ENCODE measurements around the gene CNKSR3.

CNKSR3 gene

DNA sequence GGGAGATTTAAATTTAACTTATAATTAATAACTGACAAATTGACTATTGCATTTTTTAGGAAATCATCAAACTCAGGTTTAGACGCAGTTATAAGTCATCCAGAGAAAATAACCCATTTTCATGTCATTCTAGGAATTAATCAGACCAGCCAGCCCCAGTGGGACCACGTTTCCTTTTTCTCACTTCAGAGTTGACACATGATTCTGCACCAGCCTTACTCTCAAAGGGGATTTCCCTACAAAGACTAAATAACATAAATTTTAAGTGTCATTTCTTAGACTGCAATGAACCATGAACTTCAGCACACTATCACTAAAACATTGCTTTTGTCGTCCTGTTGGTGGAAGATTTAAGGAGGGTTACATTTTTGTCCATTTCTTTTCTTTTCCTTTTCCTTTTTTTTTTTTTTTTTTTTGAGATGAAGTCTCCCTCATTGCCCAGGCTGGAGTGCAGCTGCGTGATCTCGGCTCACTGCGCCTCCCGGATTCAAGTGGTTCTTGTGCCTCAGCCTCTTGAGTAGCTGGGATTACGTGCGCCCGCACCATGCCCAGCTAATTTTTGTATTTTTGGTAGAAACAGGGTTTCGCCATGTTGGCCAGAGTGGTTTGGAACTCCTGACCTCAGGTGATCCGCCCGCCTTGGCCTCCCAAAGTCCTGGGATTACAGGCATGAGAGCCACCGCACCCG is 157.4 kb downstream of the CNKSR3 start:
- no peak for DNase-seq (ENCODE audit: low read depth in 2 of 2)

DNA sequence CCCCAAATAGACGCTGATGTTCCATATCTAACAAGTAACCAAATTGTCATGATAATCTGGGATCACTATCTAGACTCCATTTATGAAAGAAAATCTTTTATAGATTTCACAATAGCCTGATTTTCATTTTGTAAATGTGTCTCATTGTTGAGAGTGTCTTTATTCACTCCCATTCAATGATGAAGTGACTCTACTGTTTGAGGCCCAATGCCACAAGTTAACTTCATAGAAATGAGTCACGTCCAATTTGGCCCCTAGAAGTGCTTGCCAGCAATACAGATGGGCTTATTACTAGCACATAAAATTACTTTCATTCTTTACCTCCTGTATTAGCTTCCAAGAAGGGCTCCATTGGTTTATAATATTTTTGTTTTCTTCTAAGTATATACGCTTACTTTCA is 160.2 kb downstream of the CNKSR3 start:
- DNase-seq (ENCODE audit: low read depth in 2 of 2): no peak

DNA sequence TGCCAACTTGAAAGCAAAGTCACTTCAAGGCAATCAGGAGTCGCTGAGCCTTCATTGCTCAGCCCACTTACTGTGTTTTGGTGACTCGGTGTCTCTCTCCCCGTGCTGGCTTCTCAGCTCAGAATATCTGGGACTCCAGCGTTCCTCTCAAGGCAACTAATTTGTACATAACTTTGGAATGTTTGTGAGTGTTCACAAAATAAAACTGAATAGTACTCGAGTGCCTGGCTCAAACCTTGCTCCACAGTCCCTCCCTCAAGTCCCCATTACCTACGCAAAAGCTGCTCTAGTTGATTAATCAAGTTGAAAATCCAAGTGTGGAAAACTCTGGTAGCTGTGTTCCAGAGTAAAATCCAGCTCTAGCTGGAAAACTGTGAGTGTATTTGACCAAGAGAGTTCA is 162.5 kb downstream of the CNKSR3 start:
- DNase-seq (ENCODE audit: low read depth in 2 of 2): no peak

DNA sequence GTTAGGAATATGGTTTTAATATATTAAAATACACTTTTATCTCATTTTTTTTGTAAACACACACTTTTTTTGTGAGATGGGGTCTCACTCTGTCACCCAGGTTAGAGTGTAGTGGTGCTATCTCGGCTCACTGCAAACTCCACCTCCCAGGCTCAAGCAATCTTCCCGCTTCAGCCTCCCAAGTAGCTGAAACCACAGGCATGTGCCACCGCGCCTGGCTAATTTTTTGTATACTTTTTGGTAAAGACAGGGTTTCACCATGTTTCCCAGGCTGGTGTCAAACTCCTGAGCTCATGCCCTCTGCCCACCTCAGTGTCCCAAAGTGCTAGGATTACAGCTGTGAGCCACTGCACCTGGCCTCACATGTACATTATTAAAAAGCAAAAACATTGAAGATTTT is 164.7 kb downstream of the CNKSR3 start:
- no peak for DNase-seq (ENCODE audit: low read depth in 2 of 2)

DNA sequence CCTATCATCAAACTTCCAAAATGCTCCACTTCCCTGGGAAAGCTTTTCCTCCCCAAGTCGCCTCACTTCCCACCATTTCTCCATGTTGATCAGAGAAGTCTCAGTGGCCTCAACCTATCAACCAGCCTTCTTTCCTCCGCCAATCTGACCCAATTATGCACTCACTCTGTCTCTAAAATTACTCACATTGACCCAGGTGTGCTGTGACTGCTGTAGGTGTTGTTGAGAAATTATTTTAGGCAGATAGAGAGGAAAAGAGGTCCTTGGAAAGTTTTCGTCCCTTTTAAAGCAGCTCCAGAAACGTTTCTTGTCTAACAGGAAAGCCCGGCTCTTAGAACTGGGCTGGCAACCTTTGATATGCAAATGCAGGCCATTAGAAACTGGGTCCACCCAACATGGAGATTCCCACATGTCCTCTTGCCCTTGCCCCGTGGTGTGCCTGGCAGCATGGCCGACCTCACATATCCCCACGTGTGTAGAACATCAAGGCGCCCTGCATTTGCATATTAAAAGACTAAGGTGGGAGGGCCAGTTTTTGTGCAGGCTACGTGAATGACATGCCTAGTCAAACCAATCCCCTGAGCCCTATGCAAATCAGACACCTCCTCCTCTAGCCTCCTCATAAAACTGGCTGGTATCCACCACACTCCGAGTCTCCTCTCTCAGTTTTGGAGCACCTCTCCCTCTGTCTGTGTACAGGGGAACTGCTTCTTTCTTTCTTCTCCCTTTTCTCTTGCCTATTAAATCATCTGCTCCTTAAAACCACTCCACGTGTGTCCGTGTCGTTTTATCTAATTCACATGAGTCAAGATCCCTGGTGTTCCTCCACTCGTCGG is 166.8 kb downstream of the CNKSR3 start:
- DNase-seq (ENCODE audit: low read depth in 2 of 2): no peak

- no peak for DNase-seq (ENCODE audit: low read depth in 2 of 2)
Measured at GRCh38 chr6:154341871-154342270, 168.6 kb downstream of the CNKSR3 start.

GRCh38 chr6:154341336-154341735 is 169.1 kb downstream of the CNKSR3 start:
- DNase-seq (ENCODE audit: low read depth in 2 of 2): no peak
